K562 (cell line): ENCODE results near the gene ZNF260. TPM values are rescaled to one million over a fixed set of nuclear protein-coding genes. Genes with fewer than 3 reads are reported as not detected.

Experiments used
- ATAC-seq: fragments of 200-7000 bp; cut with Tn5 transposase; 3 replicates; pipeline ENCODE4 v1.9.1; 2020; ENCODE audit warnings: moderate library complexity
- BruUV-seq: library from RNA; stranded (reverse); fragments of 400-500 nt; replicated peaks from 2 replicates; lab custom pipeline; 2021; lab: Mats Ljungman, UMichigan
- CTCF ChIA-PET: fragments of 300-600 bp; formaldehyde crosslinking; extraction: SDS; loops from one replicate; lab custom pipeline; 2021; ENCODE audit warnings: low intra/inter-chr PET ratio; lab: Yijun Ruan, JAX
- POLR2A ChIA-PET: fragments of 300-600, 350-650 bp; sonication (Branson Sonifier 250); formaldehyde crosslinking; extraction: SDS; loops from one replicate; lab custom pipeline; 2021; ENCODE audit warnings: antibody characterized with exemption, inconsistent platforms; lab: Yijun Ruan, JAX
- DNase-seq, 4 experiments: peaks; one replicate each; pipeline versions ENCODE4 v3.0.0 to v3.0.0-alpha.2; 2011 to 2018; ENCODE audit warnings: low spot score in 3 of 4, mixed read lengths in 3 of 4; ENCODE audit errors: extremely low read depth in 1 of 4
- FAIRE-seq: peaks from 2 replicates; lab custom pipeline; 2011; peaks lifted over from hg19 to GRCh38; lab: Jason Lieb, UNC
- H2AFZ ChIP-seq: 2 replicates; pipeline ENCODE4 v1.6.0; 2011; ENCODE audit warnings: low read depth, low read length, control low read depth, inconsistent platforms
- H3K27ac ChIP-seq: fragments of 200-600 bp; 3 replicates; pipeline ENCODE4 v1.8.0; 2011; ENCODE audit warnings: low read depth, mild to moderate bottlenecking, control low read depth, inconsistent platforms, low read length, moderate library complexity, mixed read lengths; ENCODE audit errors: extremely low read depth
- H3K27me3 ChIP-seq, 2 experiments: fragments of 300-600 bp in 1 of 2; 2 replicates in 1 of 2; 3 replicates in 1 of 2; pipeline versions ENCODE4 v1.6.0 to v1.8.0; 2011; ENCODE audit warnings: inconsistent platforms in 2 of 2, low read length in 2 of 2, mild to moderate bottlenecking in 1 of 2, mixed read lengths in 1 of 2, moderate library complexity in 1 of 2; ENCODE audit not compliant: control insufficient read depth in 2 of 2, insufficient read depth in 2 of 2
- H3K36me3 ChIP-seq: fragments of 300-600 bp; 3 replicates; pipeline ENCODE4 v1.8.0; 2011; ENCODE audit warnings: mild to moderate bottlenecking, low read length, inconsistent platforms; ENCODE audit not compliant: control insufficient read depth, insufficient read depth
- H3K4me1 ChIP-seq, 2 experiments: fragments of 200-600 bp in 1 of 2; replicated peaks in 1 of 2; 2 replicates in 1 of 2; 3 replicates in 1 of 2; pipeline versions ENCODE4 v1.5.1 to v1.8.0; 2011; ENCODE audit warnings: inconsistent platforms in 2 of 2, low read length in 2 of 2, mild to moderate bottlenecking in 1 of 2, mixed read lengths in 1 of 2, moderate library complexity in 1 of 2; ENCODE audit not compliant: control insufficient read depth in 2 of 2, insufficient read depth in 2 of 2
- H3K4me2 ChIP-seq: 2 replicates; pipeline ENCODE4 v1.6.1; 2011; ENCODE audit warnings: low read length, control low read depth, inconsistent platforms, mixed read lengths; ENCODE audit not compliant: insufficient read depth
- H3K4me3 ChIP-seq: fragments of 200-600 bp; sonication (generic), shearing (Covaris generic); 2 replicates; pipeline ENCODE4 v1.5.1; 2016; ENCODE audit warnings: control low read depth, inconsistent platforms
- H3K79me2 ChIP-seq: fragments of 200-600 bp; 3 replicates; pipeline ENCODE4 v1.8.0; 2011; ENCODE audit warnings: low read length, inconsistent platforms; ENCODE audit not compliant: control insufficient read depth, insufficient read depth
- H3K9ac ChIP-seq, 2 experiments: 2 replicates each; pipeline versions ENCODE4 v1.6.0 to v1.6.1; 2011; ENCODE audit warnings: low read depth in 2 of 2, low read length in 2 of 2, control low read depth in 1 of 2, inconsistent platforms in 1 of 2, mild to moderate bottlenecking in 1 of 2, mixed read lengths in 1 of 2; ENCODE audit not compliant: insufficient read depth in 1 of 2
- H3K9me1 ChIP-seq: one replicate; pipeline ENCODE4 v1.6.0; 2011; ENCODE audit warnings: inconsistent platforms, mild to moderate bottlenecking, low read length, moderate library complexity; ENCODE audit not compliant: control insufficient read depth, insufficient read depth
- H3K9me3 ChIP-seq: replicated peaks from 2 replicates; pipeline ENCODE4 v1.5.1; 2011; ENCODE audit warnings: low read depth, low read length, inconsistent platforms; ENCODE audit not compliant: control insufficient read depth, insufficient read depth
- H4K20me1 ChIP-seq: replicated peaks from 2 replicates; pipeline ENCODE4 v1.6.1; 2011; ENCODE audit warnings: low read length, inconsistent platforms, mixed read lengths; ENCODE audit not compliant: control insufficient read depth, insufficient read depth
- ATF7 ChIP-seq: fragments of 450-650 bp; IDR thresholded peaks from 2 replicates; pipeline ENCODE4 v1.7.1; 2014; ENCODE audit warnings: mild to moderate bottlenecking, moderate library complexity
- DMBX1 ChIP-seq: fragments of 250-450 bp; sonication (Bioruptor Pico); IDR thresholded peaks from 2 replicates; pipeline ENCODE4 v1.8.0; 2022; ENCODE audit warnings: inconsistent platforms, mild to moderate bottlenecking, moderate library complexity, borderline replicate concordance
- NCOA1 ChIP-seq: fragments of 450-650 bp; IDR thresholded peaks from 2 replicates; pipeline ENCODE4 v1.6.1; 2016; ENCODE audit warnings: low read depth
- PHB ChIP-seq: fragments of 250-450 bp; sonication (Bioruptor Pico); IDR thresholded peaks from 2 replicates; pipeline ENCODE4 v1.5.0; 2021
- SAP30 ChIP-seq: fragments of 200-600 bp; sonication (generic); IDR thresholded peaks from 2 replicates; pipeline ENCODE4 v1.6.1; 2012; ENCODE audit warnings: borderline replicate concordance, low read depth, mild to moderate bottlenecking, moderate library complexity, low read length, control low read depth, inconsistent platforms; ENCODE audit not compliant: insufficient read depth, poor library complexity, severe bottlenecking
- TBL1XR1 ChIP-seq, 2 experiments: IDR thresholded peaks; 2 replicates each; pipeline ENCODE4 v1.6.1; 2012; ENCODE audit warnings: improper control_type of control experiment in 2 of 2, low read length in 2 of 2, mild to moderate bottlenecking in 1 of 2
- ZBTB8A ChIP-seq: fragments of 450-650 bp; IDR thresholded peaks from 2 replicates; pipeline ENCODE4 v1.6.1; 2018; ENCODE audit warnings: mild to moderate bottlenecking, moderate library complexity; ENCODE audit not compliant: partially characterized antibody
- ZNF431 ChIP-seq: sonication (generic); formaldehyde crosslinking; IDR thresholded peaks from 2 replicates; pipeline ENCODE4 v1.8.0; 2022; ENCODE audit warnings: mild to moderate bottlenecking, missing genetic modification reagents
- ZNF696 ChIP-seq: fragments of 250-450 bp; sonication (Bioruptor Pico); conservative IDR thresholded peaks from 2 replicates; pipeline ENCODE4 v1.4.0; 2020; ENCODE audit warnings: mild to moderate bottlenecking, moderate library complexity
- WGBS: fragments of 100-300 bp; shearing (Covaris generic); methylation state at CpG from one replicate; pipeline ENCODE4 v1.1.6; 2016; ENCODE audit warnings: low coverage, mixed read lengths; ENCODE audit not compliant: insufficient coverage; ENCODE audit errors: missing lambda C conversion rate; 5-methylcytosine and 5-hydroxymethylcytosine counted together
- in situ Hi-C: fragments of 300-500 bp; cut with MboI; formaldehyde crosslinking; loops from 4 replicates; pipeline ENCODE4 v1.15.0; 2018; ENCODE audit warnings: inconsistent platforms, mixed read lengths
- intact Hi-C: fragments of 100-400 bp; cut with micrococcal nuclease; formaldehyde crosslinking; loops from 2 replicates; pipeline ENCODE4 v1.14.2; 2022
- polyA plus RNA-seq, 8 experiments: library from polyadenylated mRNA; depleted of rRNA in 4 of 8; stranded (reverse) in 5 of 8; unstranded in 3 of 8; fragments of >200 nt; fragmentation: Nextera tagmentation in 2 of 8; fragmentation: Illumina TruSeq in 1 of 8; extraction: Ambion mirVana in 2 of 8; extraction: Trizol in 1 of 8; gene quantifications; 2 replicates each; pipeline versions ENCODE4 v1.2.1 to v1.2.3, GENCODE V29; 2011 to 2014; ENCODE audit warnings: inconsistent platforms in 1 of 8, missing spikeins in 1 of 8
- total RNA-seq, 7 experiments: library from RNA; depleted of rRNA in 6 of 7; stranded (reverse); fragments of >200 nt in 6 of 7; fragmentation: Illumina TruSeq in 2 of 7; extraction: Trizol in 2 of 7; gene quantifications; 2 replicates each; pipeline versions ENCODE4 v1.2.1 to v1.2.3, GENCODE V29; 2011 to 2021; ENCODE audit warnings: low replicate concordance in 1 of 7
- TF ChIP-seq, protein P1 (sequence below): fragments of 250-450 bp; sonication (Bioruptor Pico); IDR thresholded peaks from 2 replicates; pipeline ENCODE4 v1.8.0; 2022; ENCODE audit warnings: inconsistent platforms
- TF ChIP-seq, protein P2 (sequence below): IDR thresholded peaks from 2 replicates; pipeline ENCODE4 v1.6.1; 2011; ENCODE audit warnings: borderline replicate concordance, low read depth, mild to moderate bottlenecking, moderate library complexity, low read length; ENCODE audit not compliant: insufficient read depth, poor library complexity, severe bottlenecking
- TF ChIP-seq, protein P3 (sequence below): fragments of 200-800 bp; sonication (Bioruptor generic); IDR thresholded peaks from 2 replicates; pipeline ENCODE4 v1.6.1; 2017; ENCODE audit warnings: missing genetic modification characterization, missing compliant biosample characterization

ZNF260 gene
- total and polyA plus RNA-seq, 9 of the 15 experiments (the other 6 are each of a cell fraction or from before 2014, with no cell fraction given) = 2.6 to 16.6 (median 5.8) TPM

DNA sequence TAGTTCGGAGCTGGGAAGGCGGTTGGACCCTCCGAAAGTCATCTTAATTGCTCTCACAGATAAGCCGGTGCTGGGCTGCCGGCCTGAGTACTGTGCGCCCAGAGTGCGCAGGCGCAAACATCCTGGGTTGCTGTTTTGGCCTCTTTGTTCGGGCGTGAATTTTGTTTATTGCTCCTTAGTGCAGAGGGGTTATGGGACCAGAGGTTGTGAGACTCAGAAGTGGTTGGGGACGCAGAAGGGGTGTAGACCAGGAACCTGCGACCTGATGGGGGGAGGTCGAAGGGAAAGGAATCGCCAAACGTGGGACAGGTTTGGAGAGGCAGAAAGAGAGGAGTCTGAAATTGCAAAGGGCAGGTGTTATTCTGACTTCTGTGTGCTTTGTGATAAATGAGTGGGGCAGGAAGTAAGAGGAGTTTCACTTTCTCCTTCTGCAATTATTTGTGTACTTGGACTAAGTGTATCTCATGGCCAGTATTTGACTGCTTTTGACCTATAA lies 38.1 kb downstream of the ZNF260 start (continued):
- TF ChIP-seq, protein P1, sequence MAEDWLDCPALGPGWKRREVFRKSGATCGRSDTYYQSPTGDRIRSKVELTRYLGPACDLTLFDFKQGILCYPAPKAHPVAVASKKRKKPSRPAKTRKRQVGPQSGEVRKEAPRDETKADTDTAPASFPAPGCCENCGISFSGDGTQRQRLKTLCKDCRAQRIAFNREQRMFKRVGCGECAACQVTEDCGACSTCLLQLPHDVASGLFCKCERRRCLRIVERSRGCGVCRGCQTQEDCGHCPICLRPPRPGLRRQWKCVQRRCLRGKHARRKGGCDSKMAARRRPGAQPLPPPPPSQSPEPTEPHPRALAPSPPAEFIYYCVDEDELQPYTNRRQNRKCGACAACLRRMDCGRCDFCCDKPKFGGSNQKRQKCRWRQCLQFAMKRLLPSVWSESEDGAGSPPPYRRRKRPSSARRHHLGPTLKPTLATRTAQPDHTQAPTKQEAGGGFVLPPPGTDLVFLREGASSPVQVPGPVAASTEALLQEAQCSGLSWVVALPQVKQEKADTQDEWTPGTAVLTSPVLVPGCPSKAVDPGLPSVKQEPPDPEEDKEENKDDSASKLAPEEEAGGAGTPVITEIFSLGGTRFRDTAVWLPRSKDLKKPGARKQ (CRISPR knock-in tag) = 0 out of 2 replicates have a peak, but pooled peaks have one; percentile 28

DNA sequence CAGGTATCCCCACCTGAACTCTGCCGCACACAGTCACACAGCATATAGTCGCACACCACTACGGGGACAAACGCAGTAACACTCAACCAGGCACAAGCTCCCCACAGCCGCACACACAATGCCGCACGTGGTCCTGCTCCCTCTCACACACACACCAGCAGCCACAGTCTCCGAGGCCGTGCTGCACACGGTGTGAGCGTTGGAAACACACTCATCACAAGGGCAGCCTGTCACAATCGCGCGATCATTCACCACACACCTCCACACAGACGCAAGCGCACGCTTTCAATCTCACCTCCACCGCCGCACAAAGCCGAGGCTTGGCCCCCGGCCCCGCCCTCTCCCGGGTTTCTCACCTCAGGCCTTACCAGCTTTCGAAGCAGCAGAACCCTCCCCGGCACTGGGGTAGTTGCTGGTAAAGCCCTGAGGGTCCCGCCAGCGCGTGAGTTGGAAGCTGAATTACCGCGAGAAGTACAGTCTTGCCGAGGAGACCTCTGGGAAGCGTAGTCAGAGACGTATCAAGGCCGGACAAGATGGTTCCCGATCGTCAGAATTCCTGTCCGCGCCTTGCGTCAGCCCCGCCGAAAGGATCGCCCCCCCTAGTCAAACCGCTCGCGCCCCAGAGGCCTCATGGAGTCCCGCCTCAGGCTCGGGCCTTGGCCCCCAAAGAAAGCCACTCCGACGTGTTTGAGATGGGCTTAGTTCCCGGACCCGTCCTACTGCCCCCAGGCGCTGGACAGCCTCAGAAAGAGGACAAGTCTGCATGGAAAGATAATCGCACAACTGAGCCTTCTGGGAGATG lies 38.8 kb downstream of the ZNF260 start, which contains the start of gene ZNF566:
ZNF566 (minus strand) TSS at position 444 of the 802 bp plus-strand sequence. CDS start 13,004 bp downstream, outside the sequence.
- Histone ChIP-seq H3K27me3 (no peaks in the 10 kb centered on the region), H3K36me3 (no peaks in the 10 kb centered on the region), H3K9me3 (peaks cover 3% of the 10 kb centered on the region; the same call in 1 of the 2 replicates), H4K20me1 (no peaks in the 10 kb centered on the region), H3K4me1 (peaks cover 4 to 11% of the 10 kb centered on the region in 2 experiments; a peak in 3 of 5 replicates), H2AFZ (peak within 1 kb of the TSS; percentile 92), H3K4me2 (peak within 1 kb of the TSS; percentile 100), H3K9me1 (no peaks in the 10 kb centered on the region), H3K4me3 (peak within 1 kb of the TSS; percentile 57), H3K9ac (peak within 1 kb of the TSS; percentile 88 to 99), H3K79me2 (peaks cover 29% of the 10 kb centered on the region), H3K27ac (peak within 1 kb of the TSS; percentile 91)
- peak; percentile 97 for ATAC-seq
- DNase-seq = peak; percentile 90 to 95 (median 92)
- FAIRE-seq = peak; percentile 97
- in situ Hi-C loops = no loop called here
- POLR2A ChIA-PET = interaction anchor here (0.6 to 2.4 kb wide), 22 partner anchors 9 to 353 kb away, joined by 3 to 11 read pairs (median 3); partner anchors contain the start of genes ZFP14, ZNF146, ZNF260 and ZNF567
- intact Hi-C loops = no loop called here
- BruUV-seq = TSS peak; percentile 71
- CTCF ChIA-PET = interaction anchor here (0.5 kb wide), 1 partner anchor 299 kb away, joined by 4 read pairs; no protein-coding TSS in a partner anchor
- 1% methylated on average over 52 of the region's 53 CpGs for WGBS
- TF ChIP-seq, protein P2, sequence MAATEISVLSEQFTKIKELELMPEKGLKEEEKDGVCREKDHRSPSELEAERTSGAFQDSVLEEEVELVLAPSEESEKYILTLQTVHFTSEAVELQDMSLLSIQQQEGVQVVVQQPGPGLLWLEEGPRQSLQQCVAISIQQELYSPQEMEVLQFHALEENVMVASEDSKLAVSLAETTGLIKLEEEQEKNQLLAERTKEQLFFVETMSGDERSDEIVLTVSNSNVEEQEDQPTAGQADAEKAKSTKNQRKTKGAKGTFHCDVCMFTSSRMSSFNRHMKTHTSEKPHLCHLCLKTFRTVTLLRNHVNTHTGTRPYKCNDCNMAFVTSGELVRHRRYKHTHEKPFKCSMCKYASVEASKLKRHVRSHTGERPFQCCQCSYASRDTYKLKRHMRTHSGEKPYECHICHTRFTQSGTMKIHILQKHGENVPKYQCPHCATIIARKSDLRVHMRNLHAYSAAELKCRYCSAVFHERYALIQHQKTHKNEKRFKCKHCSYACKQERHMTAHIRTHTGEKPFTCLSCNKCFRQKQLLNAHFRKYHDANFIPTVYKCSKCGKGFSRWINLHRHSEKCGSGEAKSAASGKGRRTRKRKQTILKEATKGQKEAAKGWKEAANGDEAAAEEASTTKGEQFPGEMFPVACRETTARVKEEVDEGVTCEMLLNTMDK = no peak
- TF ChIP-seq ZNF696 (CRISPR knock-in tag) (no peak), NCOA1 (0 out of 2 replicates have a peak, but pooled peaks have one; percentile 40), ZBTB8A (no peak), ATF7 (peak; percentile 81), DMBX1 (CRISPR knock-in tag) (0 out of 2 replicates have a peak, but pooled peaks have one; percentile 19), ZNF431 (CRISPR knock-in tag) (0 out of 2 replicates have a peak, but pooled peaks have one; percentile 20), SAP30 (peak; percentile 86), TBL1XR1 (IDR thresholded peaks at IDR 0.05; ENCODE audit: low read length in 2 of 2) (no peak), PHB (0 out of 2 replicates have a peak, but pooled peaks have one; percentile 28)
- TF ChIP-seq, protein P3, sequence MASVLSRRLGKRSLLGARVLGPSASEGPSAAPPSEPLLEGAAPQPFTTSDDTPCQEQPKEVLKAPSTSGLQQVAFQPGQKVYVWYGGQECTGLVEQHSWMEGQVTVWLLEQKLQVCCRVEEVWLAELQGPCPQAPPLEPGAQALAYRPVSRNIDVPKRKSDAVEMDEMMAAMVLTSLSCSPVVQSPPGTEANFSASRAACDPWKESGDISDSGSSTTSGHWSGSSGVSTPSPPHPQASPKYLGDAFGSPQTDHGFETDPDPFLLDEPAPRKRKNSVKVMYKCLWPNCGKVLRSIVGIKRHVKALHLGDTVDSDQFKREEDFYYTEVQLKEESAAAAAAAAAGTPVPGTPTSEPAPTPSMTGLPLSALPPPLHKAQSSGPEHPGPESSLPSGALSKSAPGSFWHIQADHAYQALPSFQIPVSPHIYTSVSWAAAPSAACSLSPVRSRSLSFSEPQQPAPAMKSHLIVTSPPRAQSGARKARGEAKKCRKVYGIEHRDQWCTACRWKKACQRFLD = no peak; the same call in 1 of the 2 replicates
